ENCODE data around the gene LINGO4. TPM values are rescaled to one million over a fixed set of nuclear protein-coding genes. Genes with fewer than 3 reads are reported as not detected.

LINGO4 gene
- total RNA-seq, 1 experiment from 2014 or later: not detected

DNA sequence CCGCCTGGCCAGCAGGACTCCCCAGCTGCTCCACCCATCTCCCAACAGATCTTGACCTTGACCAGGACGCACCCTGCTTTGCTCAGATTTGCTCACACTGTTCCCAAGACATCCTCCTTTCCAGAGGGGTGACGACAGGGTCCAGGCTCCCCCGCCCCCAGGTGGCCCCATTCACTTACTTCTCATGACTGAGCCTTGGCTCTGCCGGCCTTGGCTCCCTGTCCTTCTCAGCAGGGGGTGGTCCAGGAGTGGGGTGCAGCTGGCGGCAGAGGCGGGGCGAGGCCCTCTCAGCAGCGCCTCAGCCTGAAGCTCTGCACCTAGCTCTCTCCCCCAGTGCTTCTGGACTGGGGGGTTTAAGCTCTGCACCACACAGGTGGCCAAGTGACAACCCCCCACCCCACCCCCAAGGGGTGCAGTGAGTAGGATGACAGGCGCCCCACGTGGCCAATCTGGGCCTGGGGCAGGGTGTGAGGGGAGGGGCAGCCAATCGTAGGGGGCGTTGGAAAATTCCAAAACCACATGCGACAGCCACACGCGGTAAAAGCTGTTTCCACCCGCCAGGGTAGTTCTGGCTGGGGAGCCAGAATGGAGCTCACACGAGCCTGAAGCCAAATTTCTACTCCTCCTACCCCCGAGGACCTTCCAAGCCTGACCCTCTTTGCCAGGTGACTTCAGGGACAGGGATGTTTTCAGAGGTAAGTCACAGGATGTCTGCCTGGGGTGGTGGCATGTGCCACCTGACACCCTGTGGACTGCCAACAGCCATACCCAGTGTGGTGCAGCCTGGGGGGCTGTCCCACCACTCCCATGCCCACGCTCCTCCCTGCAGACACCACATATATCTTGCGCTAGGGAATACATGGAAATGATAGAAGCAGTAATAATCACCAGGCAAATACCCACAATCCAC is 20.8 kb upstream of the LINGO4 start:
- Histone ChIP-seq H3K27ac (no peak overlapping the region), H3K4me1 (no peaks in the 10 kb centered on the region), H3K9me3 (replicated peaks) (no peaks in the 10 kb centered on the region), H3K27me3 (no peaks in the 10 kb centered on the region; the same call in 1 of the 2 replicates), H3K4me3 (no peak overlapping the region), H3K36me3 (no peaks in the 10 kb centered on the region)
- DNase-seq: no peak

DNA sequence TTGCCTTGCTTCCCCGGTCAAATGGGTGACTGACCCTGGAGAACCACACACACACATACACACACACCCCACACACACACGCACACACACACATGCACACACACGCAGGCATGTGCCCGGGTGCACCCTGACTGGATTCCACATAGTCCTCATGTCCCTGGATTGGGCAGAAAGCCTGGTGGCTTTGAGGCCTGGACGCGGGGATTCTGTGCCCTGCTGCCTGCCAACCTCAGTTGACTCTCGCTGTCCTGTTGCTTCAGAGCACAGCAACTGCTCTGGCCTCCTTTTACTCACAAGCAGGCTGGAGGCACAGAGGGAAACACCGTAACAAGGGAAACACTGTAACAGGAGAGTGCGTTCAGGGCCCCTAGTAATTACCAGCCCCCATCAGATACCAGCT is 20.0 kb upstream of the LINGO4 start:
- no peak for DNase-seq

DNA sequence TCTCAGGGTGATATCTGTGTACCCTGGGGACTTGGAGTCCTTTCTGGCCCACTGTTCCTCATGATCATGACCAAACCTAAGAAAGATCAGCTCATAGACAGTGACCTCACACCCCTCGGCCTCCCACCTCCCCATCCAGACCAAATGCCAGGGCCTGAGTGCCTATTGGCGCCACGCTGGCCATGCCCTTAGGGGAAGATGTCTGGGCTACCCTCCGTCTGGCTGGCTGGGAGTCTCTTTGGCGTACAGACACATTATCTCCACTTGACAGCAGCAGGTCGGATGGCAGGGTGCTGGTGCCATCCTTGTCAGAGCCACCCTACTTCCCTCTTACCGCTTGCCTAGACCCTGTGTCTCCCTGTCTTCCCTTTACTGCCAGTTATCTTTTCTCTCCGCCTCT is 18.0 kb upstream of the LINGO4 start:
- no peaks in the 10 kb centered on the region; the same call in 1 of the 2 replicates for H3K27me3 ChIP-seq
- H3K9me3 ChIP-seq (replicated peaks): no peaks in the 10 kb centered on the region
- H3K27ac ChIP-seq: no peak overlapping the region
- no peaks in the 10 kb centered on the region for H3K4me1 ChIP-seq
- H3K36me3 ChIP-seq: no peaks in the 10 kb centered on the region
- H3K4me3 ChIP-seq: no peak overlapping the region
- DNase-seq: no peak

More for the DNA sequence above, 20.0 kb upstream of the LINGO4 start:
- Histone ChIP-seq H3K27me3 (no peaks in the 10 kb centered on the region; the same call in 1 of the 2 replicates), H3K27ac (no peak overlapping the region), H3K36me3 (no peaks in the 10 kb centered on the region), H3K9me3 (replicated peaks) (no peaks in the 10 kb centered on the region), H3K4me3 (no peak overlapping the region), H3K4me1 (no peaks in the 10 kb centered on the region)

DNA sequence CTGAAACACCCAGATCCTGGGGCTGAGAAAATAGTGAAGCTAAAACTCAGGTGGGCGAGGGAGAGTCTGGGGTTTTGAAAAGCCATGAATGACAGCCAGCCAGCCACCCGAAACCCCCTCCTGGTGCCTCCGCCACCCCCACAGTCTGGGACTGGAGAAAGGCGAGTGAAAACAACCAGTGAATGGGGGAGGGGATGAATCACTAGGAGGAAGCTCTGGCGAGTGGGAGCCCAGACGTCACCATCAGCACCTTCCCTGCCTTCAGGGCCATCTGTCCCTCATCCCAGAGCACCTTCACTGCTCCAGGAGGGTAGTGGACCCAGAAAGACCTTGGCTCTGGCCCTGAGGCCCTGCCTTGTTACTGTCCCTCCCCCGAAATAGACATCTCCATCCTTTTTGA is 17.2 kb upstream of the LINGO4 start:
- Histone ChIP-seq H3K4me3 (no peak overlapping the region), H3K9me3 (replicated peaks) (no peaks in the 10 kb centered on the region), H3K27me3 (peaks cover 4% of the 10 kb centered on the region; the same call in 1 of the 2 replicates), H3K36me3 (no peaks in the 10 kb centered on the region), H3K27ac (no peak overlapping the region), H3K4me1 (no peaks in the 10 kb centered on the region)
- no peak for DNase-seq

DNA sequence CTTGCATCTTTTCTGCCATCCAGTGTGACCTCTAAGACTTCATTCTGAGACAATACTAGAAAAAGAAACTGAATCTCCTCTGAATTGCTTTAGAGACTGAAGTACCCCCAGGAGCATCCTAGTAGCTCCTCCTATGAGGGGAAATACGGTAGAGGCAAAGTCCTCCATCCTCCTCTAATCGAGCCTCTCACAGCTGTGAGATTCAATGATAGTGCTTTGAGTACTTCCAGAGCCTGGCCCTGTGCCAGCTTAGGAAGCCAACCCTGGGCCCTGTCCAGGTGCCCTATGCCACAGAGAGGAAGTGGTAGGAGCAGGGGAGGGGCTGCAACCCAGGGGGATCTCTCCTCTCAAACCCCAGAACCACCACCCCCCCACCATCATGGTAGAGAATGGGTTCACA is 15.7 kb upstream of the LINGO4 start:
- no peaks in the 10 kb centered on the region for H3K4me1 ChIP-seq
- DNase-seq: peak in 1 of 2 experiments; percentile 27
- H3K27ac ChIP-seq: no peak overlapping the region
- no peaks in the 10 kb centered on the region for H3K9me3 ChIP-seq (replicated peaks)
- peaks cover 6% of the 10 kb centered on the region; the same call in 1 of the 2 replicates for H3K27me3 ChIP-seq
- H3K4me3 ChIP-seq: no peak overlapping the region
- H3K36me3 ChIP-seq: no peaks in the 10 kb centered on the region

DNA sequence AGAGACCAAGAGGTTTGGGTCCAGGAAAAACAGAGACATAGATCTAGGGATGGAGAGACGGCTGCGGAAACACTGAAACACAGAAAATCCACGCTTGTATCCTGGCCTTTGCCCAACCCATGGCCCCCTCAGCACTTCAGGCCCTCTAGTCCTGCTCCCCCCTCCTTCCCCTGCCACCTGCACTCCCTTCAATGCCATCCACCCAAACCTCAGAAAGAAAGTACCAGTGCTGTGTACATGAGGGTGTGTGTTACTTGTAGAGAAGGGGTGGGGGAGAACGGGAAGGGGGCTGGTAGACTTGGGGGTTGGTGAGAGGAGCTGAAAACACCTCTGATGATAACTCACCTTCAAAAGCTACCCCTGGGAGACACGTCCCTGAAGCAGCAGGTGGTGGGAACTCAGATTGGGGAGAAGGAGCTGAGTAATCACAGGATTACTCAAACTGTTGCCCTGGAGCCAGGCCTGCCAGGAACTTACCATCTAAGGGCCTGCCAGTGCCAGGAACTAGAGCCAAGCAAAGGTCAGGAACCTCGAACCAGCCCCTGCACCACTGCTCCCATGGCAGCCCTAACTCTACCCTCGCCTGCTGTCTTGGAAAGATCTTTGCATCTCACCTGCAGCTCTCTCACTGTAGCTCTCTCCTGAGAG is 14.9 kb upstream of the LINGO4 start:
- H3K36me3 ChIP-seq: no peaks in the 10 kb centered on the region
- no peaks in the 10 kb centered on the region for H3K4me1 ChIP-seq
- no peaks in the 10 kb centered on the region for H3K9me3 ChIP-seq (replicated peaks)
- no peak for DNase-seq
- H3K4me3 ChIP-seq: no peak overlapping the region
- H3K27me3 ChIP-seq: peaks cover 6% of the 10 kb centered on the region; the same call in 1 of the 2 replicates
- H3K27ac ChIP-seq: no peak overlapping the region

DNA sequence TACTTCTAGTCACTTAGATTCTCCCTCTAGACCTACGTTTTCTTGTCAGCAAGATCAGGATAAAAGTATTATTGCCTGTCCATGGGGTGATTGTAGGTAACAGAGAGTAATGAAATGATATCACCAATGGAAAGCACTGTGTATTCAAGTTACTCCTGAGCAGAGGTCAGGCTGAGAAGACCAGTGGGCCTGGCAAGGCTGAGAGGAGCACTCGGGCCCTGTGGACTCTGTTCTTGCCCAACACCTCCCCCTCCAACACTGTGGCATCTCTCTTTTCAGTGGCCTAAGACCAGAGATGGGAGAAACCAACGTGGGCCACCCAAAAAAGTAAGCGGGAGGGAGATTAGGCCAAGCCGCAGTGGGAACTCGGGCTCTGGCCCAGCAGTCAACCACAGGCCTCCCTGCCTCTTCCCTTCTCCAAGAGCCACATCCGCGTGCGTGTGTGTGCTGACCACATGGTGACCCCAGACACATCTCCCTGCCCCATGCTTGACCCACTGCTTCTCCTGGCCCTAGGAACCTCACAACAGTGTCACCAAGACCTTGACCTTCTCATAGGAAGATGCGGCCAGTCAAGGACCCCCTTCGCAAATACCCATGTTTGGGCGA is 14.1 kb upstream of the LINGO4 start:
- no peaks in the 10 kb centered on the region for H3K36me3 ChIP-seq
- H3K9me3 ChIP-seq (replicated peaks): no peaks in the 10 kb centered on the region
- H3K4me3 ChIP-seq: no peak overlapping the region
- H3K4me1 ChIP-seq: no peaks in the 10 kb centered on the region
- H3K27me3 ChIP-seq: peaks cover 6% of the 10 kb centered on the region; the same call in 1 of the 2 replicates
- no peak for DNase-seq
- no peak overlapping the region for H3K27ac ChIP-seq

DNA sequence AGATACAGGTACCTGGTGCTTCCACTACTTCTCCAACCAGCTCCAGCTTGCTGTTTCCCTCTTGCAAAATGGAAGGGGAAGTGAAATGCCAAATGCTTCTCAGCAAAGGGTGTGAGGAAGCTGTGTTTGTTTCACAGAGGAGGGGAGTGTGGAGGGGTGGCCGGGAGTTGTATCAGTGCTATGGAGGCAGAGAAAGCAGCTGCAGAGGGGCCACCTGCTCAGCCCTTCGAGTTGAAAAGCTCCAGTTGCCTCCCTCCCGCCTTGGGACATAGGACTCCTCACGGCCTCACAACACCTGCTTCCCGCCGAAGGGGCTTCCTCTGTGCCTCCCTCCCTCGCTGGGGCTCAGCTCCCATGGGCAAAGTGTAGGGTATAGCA is 12.1 kb upstream of the LINGO4 start:
- peaks cover 6% of the 10 kb centered on the region; the same call in 1 of the 2 replicates for H3K27me3 ChIP-seq

DNA sequence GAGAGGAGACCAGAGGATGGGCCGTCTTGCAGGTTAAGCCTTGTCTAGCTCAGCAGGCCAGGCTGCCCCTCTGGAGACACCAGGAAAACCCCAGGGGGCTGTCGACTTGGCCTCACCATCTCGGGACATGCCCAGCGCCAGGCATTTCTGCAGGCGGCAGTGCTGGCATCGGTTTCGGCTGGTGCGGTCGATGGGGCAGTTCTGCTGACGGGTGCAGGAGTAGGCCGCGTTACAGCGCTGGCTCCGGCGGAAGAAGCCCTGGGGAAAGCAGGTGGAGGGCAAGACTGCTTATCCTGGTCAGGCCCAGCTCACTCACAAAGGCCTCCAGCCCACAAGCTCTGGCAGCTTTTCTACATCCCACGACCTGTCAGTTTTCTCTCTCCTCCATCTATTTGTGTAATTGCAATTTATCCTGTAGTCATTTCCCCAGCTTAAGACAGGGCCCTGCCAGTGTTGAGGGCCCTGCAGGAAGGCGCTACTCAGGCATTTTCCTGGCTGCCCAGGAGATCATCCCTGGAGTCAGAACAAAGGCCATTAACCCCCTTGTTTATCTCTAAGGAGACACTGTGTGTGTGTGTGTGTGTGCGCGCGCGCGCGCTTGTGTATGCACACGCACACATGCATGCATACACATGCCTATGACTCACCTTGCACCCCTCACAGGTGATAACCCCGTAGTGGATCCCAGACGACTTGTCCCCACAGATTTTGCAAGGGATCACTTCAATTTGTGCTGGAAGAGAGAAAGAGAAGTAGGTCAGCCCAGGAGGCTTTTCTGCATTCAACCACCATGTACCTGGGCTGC is 11.5 kb upstream of the LINGO4 start:
- H3K4me1 ChIP-seq: no peaks in the 10 kb centered on the region
- H3K4me3 ChIP-seq: no peak overlapping the region
- DNase-seq: no peak
- H3K9me3 ChIP-seq (replicated peaks): no peaks in the 10 kb centered on the region
- no peak overlapping the region for H3K27ac ChIP-seq
- H3K27me3 ChIP-seq: peaks cover 6% of the 10 kb centered on the region; the same call in 1 of the 2 replicates
- no peaks in the 10 kb centered on the region for H3K36me3 ChIP-seq

More for the DNA sequence above, 12.1 kb upstream of the LINGO4 start:
- H3K4me1 ChIP-seq: no peaks in the 10 kb centered on the region
- peak; percentile 37 to 61 for DNase-seq
- H3K4me3 ChIP-seq: no peak overlapping the region
- no peaks in the 10 kb centered on the region for H3K36me3 ChIP-seq
- no peaks in the 10 kb centered on the region for H3K9me3 ChIP-seq (replicated peaks)
- H3K27ac ChIP-seq: no peak overlapping the region

DNA sequence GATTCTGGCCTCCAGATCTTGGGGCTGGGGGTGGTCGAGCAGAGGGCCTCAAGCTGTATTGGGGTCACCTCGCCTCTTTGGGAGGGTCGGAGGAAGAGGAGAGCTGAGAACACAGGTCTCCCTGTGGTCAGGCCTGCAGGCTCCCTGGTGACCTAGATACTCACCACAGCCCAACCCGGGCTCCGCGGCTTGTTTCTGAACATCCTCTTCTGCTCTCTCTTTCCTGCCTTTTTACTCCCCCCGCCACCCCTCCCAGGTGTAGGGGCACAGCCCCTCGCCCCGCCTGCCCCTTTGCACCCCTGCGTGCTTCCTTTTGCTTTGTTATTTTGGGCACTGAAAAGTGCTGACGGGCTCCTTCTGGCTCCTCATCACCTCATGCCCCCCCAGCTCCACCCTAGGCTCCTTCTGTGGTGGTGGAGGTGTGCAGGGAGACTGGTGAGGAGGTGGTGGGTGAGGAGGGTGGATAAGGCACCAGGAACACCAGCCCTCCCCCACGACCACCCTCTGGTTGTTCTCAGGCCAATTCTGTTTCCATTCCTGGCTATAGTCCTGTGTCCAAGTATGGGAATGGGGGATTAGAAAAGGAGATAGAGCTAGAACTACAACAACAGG is 10.6 kb upstream of the LINGO4 start:
- Histone ChIP-seq H3K4me3 (no peak overlapping the region), H3K27me3 (peaks cover 6% of the 10 kb centered on the region; the same call in 1 of the 2 replicates), H3K9me3 (replicated peaks) (no peaks in the 10 kb centered on the region), H3K27ac (no peak overlapping the region), H3K4me1 (0 out of 2 replicates have a peak, but pooled peaks cover 2% of the 10 kb centered on the region), H3K36me3 (no peaks in the 10 kb centered on the region)
- no peak for DNase-seq

DNA sequence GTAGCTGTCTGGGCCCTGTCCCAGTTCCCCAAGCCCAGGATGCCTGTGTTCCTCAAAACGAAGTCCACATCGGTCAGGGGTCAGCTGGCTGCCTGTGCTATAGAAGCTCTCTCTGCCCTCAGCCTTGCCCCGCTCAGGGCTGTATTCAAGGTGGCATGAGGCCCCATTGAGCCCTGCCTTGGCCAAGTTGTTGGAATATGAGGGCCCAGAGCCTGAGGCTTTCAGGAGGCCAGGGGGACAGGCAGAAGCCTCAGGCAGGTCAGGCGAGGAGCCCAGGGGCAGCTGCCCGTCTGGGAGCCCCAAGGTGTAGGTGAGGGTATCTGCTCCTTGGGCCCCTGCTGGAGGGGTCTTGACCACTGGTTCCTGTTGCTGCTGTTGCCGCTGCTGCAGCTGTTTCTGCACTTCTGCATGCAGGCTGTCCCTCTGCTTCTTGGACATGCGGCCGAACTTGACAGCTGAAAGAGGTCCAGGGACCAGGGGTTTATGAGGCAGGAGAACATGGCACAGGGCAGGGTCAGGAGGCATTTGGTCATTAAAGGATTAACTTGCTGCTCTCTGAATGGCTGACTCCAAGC is 9.8 kb upstream of the LINGO4 start:
- Histone ChIP-seq H3K27me3 (peaks cover 6% of the 10 kb centered on the region; the same call in 1 of the 2 replicates), H3K27ac (no peak overlapping the region), H3K9me3 (replicated peaks) (no peaks in the 10 kb centered on the region), H3K4me3 (no peak overlapping the region), H3K36me3 (no peaks in the 10 kb centered on the region), H3K4me1 (0 out of 2 replicates have a peak, but pooled peaks cover 2% of the 10 kb centered on the region)
- no peak for DNase-seq

DNA sequence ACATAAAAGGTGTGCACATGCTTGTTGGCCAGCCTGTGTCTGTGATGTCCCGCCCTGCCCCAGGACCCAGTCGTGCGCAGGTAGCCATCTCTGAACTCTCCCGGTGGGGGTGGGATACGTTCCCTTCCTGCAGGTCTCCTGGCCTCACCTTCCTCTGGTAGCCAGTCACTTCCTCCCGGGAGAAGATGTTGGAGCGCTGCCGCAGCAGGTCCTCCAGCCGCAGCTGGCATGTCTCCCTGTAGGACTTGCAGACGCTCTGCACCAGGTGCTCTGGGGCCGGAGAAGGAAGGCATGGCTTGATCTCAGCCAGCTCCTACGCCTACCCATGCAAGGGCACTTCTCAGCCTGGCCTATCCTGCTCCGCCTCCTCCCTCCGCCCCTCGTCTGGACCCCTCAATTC is 9.2 kb upstream of the LINGO4 start:
- Histone ChIP-seq H3K4me3 (no peak overlapping the region), H3K27ac (no peak overlapping the region), H3K4me1 (0 out of 2 replicates have a peak, but pooled peaks cover 2% of the 10 kb centered on the region), H3K36me3 (no peaks in the 10 kb centered on the region), H3K27me3 (peaks cover 6% of the 10 kb centered on the region; the same call in 1 of the 2 replicates), H3K9me3 (replicated peaks) (no peaks in the 10 kb centered on the region)
- DNase-seq: no peak

DNA sequence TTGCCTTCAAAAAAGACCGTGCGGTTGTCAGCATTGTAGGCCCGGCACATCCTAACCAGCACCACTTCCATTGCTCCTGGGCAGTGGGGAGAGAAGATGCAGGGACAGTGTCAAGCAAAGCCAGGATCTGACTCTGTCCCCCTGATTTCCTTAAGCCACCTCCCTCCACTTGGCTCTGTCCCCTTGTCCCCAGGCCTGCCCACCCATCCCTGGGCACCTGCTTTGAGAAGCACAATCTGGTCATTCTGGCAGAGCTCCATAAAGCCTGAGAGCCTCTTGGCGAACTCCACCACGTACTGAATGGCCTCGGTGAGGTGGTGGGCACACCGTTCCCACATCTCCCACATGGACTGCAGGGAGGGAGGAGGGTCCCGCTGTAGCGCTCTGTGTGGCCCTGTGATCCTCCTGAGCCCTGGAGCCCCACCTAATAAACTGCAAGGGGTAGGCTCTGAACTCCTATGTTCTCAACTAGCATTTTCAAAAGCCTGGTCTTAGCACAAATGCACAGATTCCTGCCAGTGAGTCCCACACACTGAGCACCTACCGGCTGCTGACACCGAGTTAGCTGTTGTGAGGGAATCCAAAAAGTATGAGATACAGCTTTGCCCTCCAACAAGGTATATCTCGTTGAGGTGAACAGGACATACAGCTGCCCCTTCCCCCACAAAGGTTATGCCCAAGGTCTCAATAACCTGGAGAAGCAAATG is 8.2 kb upstream of the LINGO4 start:
- peaks cover 6% of the 10 kb centered on the region; the same call in 1 of the 2 replicates for H3K27me3 ChIP-seq
- H3K27ac ChIP-seq: no peak overlapping the region
- H3K9me3 ChIP-seq (replicated peaks): no peaks in the 10 kb centered on the region
- no peak overlapping the region for H3K4me3 ChIP-seq
- H3K4me1 ChIP-seq: 0 out of 2 replicates have a peak, but pooled peaks cover 2% of the 10 kb centered on the region
- no peak for DNase-seq
- no peaks in the 10 kb centered on the region for H3K36me3 ChIP-seq

Data from SJCRH30 (cell line).